Measurements from ENCODE around the gene POPDC3.

- TF ChIP-seq CTCF (IDR thresholded peaks at IDR 0.05; ENCODE audit: insufficient read depth, low read length, poor library complexity, severe bottlenecking) (no peak), EZH2phosphoT487 (conservative IDR thresholded peaks at IDR 0.05; ENCODE audit: low read length) (no peak)
These were observed 9.8 kb downstream of the POPDC3 start for GRCh38 chr6:105170059-105170458.

Measured in SU-DHL-6 (cell line).